ENCODE results near the gene FOXO6.

GRCh38 chr1:41419584-41420295 is 58.5 kb downstream of the FOXO6 start:
- TF ChIP-seq MAX (CRISPR knock-in tag; IDR thresholded peaks at IDR 0.05) (no peak), FOXJ3 (CRISPR knock-in tag; IDR thresholded peaks at IDR 0.05; ENCODE audit: borderline replicate concordance) (no peak), CREB1 (CRISPR knock-in tag; IDR thresholded peaks at IDR 0.05) (no peak), HMGXB4 (CRISPR knock-in tag; IDR thresholded peaks at IDR 0.05) (no peak), CDX4 (CRISPR knock-in tag; IDR thresholded peaks at IDR 0.05; ENCODE audit: borderline replicate concordance) (no peak), CTCF (IDR thresholded peaks at IDR 0.05) (no peak), ZNF317 (CRISPR knock-in tag; IDR thresholded peaks at IDR 0.05; ENCODE audit: borderline replicate concordance, low read depth) (no peak), JUN (CRISPR knock-in tag; IDR thresholded peaks at IDR 0.05) (no peak), NR2C2 (CRISPR knock-in tag; IDR thresholded peaks at IDR 0.05) (no peak), ZNF425 (CRISPR knock-in tag; conservative IDR thresholded peaks at IDR 0.05) (no peak), USF2 (CRISPR knock-in tag; IDR thresholded peaks at IDR 0.05) (no peak), CBFB (CRISPR knock-in tag; IDR thresholded peaks at IDR 0.05; ENCODE audit: low read depth) (no peak), USF1 (CRISPR knock-in tag; IDR thresholded peaks at IDR 0.05) (no peak)
